ENCODE measurements around the gene CRYGN.

CRYGN gene

GRCh38 chr7:151459726-151460473 is 20.0 kb upstream of the CRYGN start:
- no peak for DNase-seq

- no peak for DNase-seq
These were observed 17.6 kb upstream of the CRYGN start for GRCh38 chr7:151457534-151457933.

- no peak for DNase-seq
These were observed 16.8 kb upstream of the CRYGN start for GRCh38 chr7:151456782-151457181.

DNA sequence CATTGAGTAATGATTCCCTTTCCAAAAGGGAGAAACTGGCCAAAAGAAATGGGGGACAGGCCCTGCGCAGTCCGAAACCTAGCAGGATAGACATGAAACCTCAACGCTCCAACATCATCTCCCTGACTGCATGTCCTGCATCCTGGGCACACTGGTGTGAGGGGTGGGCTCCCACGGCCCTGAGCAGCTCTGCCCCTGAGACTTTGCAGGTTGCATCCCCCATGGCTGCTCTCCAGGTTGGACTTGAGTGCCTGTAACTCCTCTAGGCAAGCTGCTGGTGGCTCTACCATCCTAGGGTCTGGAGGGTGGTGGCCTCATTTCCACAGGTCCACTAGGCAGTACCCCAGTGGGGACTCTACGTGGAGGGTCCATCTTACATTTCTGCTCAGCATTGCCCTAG is 16.3 kb upstream of the CRYGN start:
- DNase-seq: no peak

GRCh38 chr7:151455690-151456089 is 15.7 kb upstream of the CRYGN start:
- no peak for DNase-seq

DNA sequence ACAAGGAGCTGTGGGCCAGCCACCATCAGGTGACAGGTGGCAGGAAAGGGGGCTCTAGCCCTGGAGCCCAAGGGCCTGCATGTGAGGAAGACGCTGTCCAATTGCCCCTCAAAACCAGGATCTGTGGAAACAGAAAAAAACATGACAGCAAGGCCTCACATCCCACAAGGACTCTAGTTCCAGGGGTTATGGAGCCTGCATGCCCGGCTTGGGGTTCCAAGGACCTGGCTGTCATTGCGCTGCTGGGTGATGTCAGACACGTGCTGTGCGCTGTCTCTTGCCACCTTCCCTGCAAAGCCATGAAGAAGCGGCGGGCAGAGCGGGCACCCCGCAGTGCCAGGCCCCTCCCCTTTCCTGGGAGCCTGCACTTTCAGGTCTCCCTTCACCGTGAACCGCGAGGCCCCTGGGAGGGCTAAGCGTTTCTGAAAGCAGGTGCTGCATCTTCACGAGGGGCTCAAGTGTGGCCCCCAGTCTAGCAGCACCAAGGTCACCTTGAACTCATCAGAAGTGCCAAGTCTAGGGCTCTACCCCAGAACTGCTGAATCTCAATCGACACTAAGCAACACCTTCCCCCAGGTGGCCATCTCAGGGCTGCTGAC is 15.1 kb upstream of the CRYGN start:
- no peak for DNase-seq

- no peak for DNase-seq
These were observed 14.4 kb upstream of the CRYGN start for GRCh38 chr7:151454305-151454704.

- no peak for DNase-seq
These were observed 13.4 kb upstream of the CRYGN start for GRCh38 chr7:151453326-151453791.

- no peak for DNase-seq
These were observed 12.9 kb upstream of the CRYGN start for GRCh38 chr7:151452680-151453325.

DNA sequence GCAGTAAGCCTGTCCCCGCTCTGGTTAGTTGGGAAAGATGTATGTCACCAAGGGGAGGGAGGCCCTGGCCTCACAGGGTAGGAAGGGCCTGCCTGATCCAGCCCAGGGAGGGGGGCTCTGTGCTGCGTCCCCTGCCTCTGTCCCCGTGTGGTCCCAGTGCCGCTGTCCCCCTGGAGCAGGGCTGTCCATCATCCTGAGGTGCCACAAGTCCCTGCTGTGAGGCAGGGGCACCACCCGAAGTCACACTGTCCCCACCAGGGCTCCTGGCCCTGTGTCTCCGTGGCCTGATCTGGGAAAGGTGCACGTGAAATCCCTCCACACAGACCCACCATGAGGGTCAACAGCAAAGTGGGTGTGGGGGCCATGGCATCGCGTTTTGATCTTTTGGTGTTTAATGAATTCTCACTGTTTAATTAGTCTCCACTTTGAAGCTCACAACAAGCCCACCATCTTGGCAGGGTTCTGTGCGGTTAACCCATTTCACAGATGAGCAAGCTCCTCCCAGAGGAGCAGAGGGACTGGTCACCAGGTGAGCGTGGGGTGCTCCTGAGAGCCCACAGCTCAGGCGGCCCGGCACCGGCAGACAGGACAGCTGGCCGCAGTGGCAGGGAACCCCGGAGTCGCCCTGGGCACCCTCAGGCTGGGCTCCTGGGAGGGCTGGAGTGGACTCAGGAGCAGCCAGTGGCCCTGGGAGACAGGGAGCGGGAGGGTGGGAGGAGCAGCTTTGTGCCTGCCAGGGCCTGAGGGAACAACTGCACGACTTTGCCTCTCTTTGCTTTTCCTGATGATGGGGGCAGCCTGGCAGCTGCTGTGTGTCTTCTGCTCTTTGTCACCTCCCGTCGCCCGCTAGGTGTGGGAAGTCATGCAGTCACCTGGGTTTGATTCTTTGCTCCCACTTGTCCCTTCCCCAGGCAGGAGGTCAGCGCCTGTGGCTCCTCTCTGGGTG is 12.0 kb upstream of the CRYGN start:
- no peak for DNase-seq

GRCh38 chr7:151451156-151451555 is 11.2 kb upstream of the CRYGN start:
- no peak for DNase-seq

- DNase-seq: no peak
These were observed 10.0 kb upstream of the CRYGN start for GRCh38 chr7:151449990-151450389.

- peak; percentile 69 to 83 for DNase-seq
These were observed 8.6 kb upstream of the CRYGN start for GRCh38 chr7:151448261-151449252.

DNA sequence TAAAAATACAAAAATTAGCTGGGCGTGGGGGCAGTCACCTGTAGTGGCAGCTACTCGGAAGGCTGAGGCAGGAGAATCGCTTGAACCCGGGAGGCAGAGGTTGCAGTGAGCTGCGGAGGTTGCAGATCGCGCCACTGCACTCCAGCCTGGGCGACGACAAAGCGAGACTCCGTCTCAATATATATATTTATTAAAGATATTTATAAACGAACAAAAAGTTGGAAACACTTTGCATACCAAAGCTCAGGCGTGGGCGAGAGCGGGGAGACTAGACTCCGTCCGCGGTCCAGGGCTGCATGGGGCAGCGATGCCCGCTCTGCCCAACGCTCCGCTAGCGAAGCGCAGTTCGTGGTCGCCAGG is 7.9 kb upstream of the CRYGN start:
- DNase-seq: no peak

GRCh38 chr7:151447312-151447711 is 7.4 kb upstream of the CRYGN start:
- no peak for DNase-seq

DNA sequence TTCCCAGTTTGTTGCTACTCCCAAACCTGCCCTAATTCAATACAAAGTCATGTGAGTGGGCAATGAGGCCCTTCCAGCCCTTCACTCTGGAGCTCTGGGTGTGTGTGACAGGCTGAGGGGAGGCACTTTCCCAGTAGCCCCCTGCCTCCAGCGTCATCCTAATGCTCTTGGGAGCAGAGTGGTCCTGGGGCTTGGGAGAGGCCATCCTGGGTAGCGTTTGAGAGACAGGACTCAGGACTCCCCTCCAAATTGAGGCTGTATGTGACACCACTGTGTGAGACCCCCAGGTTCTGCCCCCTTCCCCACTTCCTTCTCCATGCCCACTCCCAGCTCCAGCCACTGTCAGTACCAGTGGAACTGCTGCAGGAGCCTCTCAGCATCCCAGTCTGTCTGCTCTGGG is 6.5 kb upstream of the CRYGN start:
- no peak for DNase-seq

DNA sequence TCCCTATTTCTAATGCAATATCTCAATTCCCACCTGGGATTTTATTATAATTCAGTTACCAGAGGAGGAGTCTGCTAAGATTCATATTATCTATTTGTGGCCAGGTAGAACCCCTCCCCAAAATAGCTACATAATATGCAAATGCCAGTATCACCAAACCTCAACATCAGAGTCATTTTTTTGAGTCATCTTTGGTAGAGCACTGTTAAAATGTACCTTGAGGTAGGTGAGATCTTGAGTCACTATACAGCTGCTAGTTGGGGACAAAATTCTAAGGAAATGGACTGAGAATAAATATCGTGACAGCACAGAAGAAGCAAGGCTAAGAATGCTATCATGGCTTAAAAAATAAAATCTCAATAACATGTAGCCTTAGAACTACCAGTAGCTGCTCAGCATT is 4.7 kb upstream of the CRYGN start:
- DNase-seq: no peak

DNA sequence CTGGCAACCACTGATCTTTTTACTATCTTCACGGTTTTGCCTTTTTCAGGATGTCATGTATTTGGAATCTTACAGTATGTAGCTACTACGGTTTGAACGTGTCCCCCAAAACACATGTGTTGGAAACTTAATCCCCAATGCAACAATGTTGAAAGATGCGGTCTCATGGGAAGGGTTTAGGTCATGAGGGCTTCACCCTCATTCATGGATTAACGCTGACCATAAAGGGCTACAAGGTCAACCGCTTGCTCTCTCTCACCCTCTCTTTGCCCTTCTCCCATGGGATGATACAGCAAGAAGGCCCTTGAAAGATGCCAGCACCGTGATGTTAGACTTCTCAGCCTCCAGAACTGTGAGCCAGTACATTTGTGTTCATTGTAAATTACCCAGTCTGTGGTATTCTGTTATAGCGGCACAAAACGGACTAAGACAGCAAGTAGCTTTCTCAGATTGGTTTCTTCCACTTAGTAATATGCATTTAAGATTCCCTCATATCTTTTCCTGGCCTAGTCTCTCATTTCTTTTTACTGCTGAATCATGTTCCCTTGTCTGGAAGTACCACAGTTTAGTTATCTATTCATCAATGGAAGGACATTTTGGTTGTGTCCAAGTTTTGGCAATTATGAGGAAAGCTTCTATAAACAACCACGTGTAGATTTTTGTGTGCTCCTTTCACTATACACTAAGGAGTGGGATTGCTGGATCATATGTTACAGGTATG is 3.0 kb upstream of the CRYGN start:
- no peak for DNase-seq

DNA sequence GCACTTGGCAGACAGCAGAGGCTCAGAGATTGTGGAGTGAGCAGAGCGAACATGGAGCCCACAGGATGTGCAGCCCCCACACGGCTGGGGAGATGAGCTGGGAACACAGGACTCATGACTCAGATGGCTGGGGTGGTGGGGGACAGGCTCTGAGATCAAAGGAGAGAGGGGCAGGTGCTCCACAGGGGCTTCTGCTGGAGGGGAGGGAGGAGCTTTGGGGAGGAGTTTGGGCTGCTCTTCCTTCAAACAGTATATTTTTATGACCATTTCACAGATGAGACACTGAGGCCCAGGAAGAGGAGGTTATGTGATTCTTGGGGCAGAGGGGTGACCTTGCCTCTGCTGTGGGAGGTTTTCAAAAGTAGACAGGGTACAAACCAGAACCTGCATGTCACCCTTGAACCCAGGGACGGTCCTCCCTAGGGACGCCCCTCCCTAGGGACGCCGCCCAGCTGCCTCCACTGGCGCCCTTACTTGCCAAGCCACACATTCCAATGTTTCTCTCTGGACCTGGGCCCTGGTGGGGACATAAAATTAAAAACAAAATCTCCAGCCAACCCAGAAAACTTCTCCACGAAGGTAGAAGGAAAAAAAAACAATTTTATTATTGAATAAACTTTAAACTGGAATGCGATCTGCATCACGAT is 981 bp upstream of the CRYGN start:
- DNase-seq: peak in 1 of 2 experiments; percentile 10

GRCh38 chr7:151438864-151439601 is 908 bp downstream of the CRYGN start:
- no peak for DNase-seq
